ENCODE results near the gene NRTN. TPM values are rescaled to one million over a fixed set of nuclear protein-coding genes. Genes with fewer than 3 reads are reported as not detected.
A peak's percentile ranks its signal among the peaks of the same experiment; 100 is the strongest.

Gene NRTN
- total RNA-seq, 2 donors from 2014 or later: 24.1 to 70.9 TPM

- TF ChIP-seq POLR2A (IDR thresholded peaks at IDR 0.05): no peak
- no peak for TF ChIP-seq CTCF (IDR thresholded peaks at IDR 0.05)
- H3K4me3 ChIP-seq: no peak overlapping the region
- DNase-seq (peak in 3 of 4 donors; percentile 38 to 64 (median 53)), ATAC-seq (no peak)
- no peaks in the 10 kb centered on the region for H3K27me3 ChIP-seq
- 20 to 36% methylated on average over 18 to 30 of the region's 30 CpGs for WGBS, 2 donors
- intact Hi-C loops (cut with DNase I): no loop called here
- no peaks in the 10 kb centered on the region for H3K36me3 ChIP-seq (replicated peaks in 1 of 2; ENCODE audit: insufficient read depth in 1 of 2, low read depth in 2 of 2)
- peaks cover 31% of the 10 kb centered on the region for H3K4me1 ChIP-seq
- H3K27ac ChIP-seq: no peak overlapping the region
- H3K9me3 ChIP-seq: no peaks in the 10 kb centered on the region
These were observed 17.4 kb downstream of the NRTN start for GRCh38 chr19:5822181-5822844.

DNA sequence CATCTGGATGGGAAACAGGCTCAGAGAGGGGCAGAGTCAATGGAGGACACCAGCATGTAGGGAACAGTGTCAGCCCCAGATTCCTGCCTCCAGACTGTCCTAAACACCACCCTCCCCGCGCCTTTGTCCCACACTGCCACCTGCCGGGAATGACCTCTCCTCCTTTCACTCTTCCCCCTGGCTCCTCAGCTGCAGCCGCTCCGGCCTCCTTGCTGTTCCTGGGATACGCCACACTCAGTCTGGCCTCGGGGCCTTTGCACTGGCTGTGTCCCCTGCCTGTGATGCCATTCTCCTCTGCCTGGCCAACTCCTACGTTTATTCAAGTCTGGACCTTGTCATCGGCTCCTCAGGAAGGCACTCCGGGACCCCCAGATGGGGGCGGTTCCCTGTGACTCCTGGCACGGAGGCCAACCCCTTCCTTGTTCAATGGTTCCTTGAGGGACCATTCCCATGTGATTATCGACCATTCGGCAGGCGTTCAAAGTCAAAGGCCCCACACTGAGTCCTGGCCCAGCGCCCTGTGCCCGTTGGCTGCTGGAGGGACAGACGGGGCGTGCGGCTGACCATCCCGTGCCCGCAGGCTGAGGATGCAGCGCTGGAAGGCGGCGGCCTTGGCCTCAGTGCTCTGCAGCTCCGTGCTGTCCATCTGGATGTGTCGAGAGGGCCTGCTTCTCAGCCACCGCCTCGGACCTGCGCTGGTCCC is 18.9 kb downstream of the NRTN start:
- peak in 3 of 4 donors; percentile 28 to 47 (median 29) for DNase-seq
- 72 to 80% methylated on average over 11 to 30 of the region's 30 CpGs for WGBS, 2 donors

DNA sequence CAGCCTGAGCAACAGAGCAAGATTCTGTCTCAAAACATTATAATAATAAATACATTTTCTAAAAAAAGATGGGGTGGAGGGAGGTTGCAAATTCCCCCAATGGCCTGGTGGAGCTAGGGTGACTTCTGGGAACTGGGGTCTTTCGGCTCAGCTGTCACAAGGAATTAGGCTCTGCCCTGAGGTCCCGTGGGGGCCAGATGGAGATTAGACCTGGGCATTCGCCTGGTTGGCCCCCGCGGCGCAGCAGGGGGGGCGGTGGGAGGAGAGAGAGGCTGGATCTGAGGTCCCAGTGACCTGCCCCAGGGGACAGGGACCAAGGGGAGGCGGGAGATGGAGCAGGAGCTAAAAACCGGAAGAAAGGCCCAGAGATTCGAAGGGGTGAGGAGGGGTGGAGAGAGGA is 19.9 kb downstream of the NRTN start:
- WGBS, 2 donors: 83 to 92% methylated on average over 10 of the region's 10 CpGs
- H3K9me3 ChIP-seq: no peaks in the 10 kb centered on the region
- H3K36me3 ChIP-seq (replicated peaks in 1 of 2; ENCODE audit: insufficient read depth in 1 of 2, low read depth in 2 of 2): no peaks in the 10 kb centered on the region
- intact Hi-C loops (cut with DNase I): no loop called here
- no peak overlapping the region for H3K4me3 ChIP-seq
- H3K27ac ChIP-seq: no peak overlapping the region
- no peaks in the 10 kb centered on the region for H3K27me3 ChIP-seq
- ATAC-seq (no peak), DNase-seq (no peak)
- TF ChIP-seq CTCF (IDR thresholded peaks at IDR 0.05) (no peak), POLR2A (IDR thresholded peaks at IDR 0.05) (no peak)
- peaks cover 44% of the 10 kb centered on the region for H3K4me1 ChIP-seq

More for the DNA sequence above, 18.9 kb downstream of the NRTN start:
- peaks cover 37% of the 10 kb centered on the region for H3K4me1 ChIP-seq
- H3K9me3 ChIP-seq: no peaks in the 10 kb centered on the region
- TF ChIP-seq POLR2A (IDR thresholded peaks at IDR 0.05): no peak
- TF ChIP-seq CTCF (IDR thresholded peaks at IDR 0.05): peak in 4 of 7 experiments; percentile 26 to 35 (median 32)
- H3K27me3 ChIP-seq: no peaks in the 10 kb centered on the region
- H3K27ac ChIP-seq: no peak overlapping the region
- no peak for ATAC-seq
- H3K36me3 ChIP-seq (replicated peaks in 1 of 2; ENCODE audit: insufficient read depth in 1 of 2, low read depth in 2 of 2): no peaks in the 10 kb centered on the region
- intact Hi-C loops (cut with DNase I): no loop called here
- no peak overlapping the region for H3K4me3 ChIP-seq

DNA sequence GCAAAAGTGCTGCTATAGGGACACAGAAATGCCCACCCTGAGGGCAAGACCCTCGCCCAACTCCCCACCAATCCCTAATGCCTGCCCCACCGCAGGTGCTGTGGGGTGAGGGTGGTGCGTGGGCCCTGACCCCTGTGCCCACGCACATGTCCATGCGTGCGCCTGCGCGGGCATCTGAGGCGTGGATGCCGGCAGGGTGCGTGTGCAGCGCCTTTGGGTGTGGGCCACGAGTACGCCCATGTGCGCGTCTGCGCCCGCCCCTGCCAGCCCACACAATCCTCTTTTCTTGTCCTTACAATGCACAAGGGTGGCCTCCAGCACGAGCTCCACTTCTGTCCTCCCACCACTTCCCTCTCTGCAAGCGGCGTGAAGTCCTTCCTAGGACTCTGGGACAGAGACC is 20.3 kb downstream of the NRTN start:
- H3K9me3 ChIP-seq: no peaks in the 10 kb centered on the region
- no peak overlapping the region for H3K27ac ChIP-seq
- no peak overlapping the region for H3K4me3 ChIP-seq
- H3K4me1 ChIP-seq: peaks cover 44% of the 10 kb centered on the region
- intact Hi-C loops (cut with DNase I): no loop called here
- WGBS, 2 donors: 92 to 96% methylated on average over 18 of the region's 21 CpGs
- DNase-seq: no peak
- H3K36me3 ChIP-seq (replicated peaks in 1 of 2; ENCODE audit: insufficient read depth in 1 of 2, low read depth in 2 of 2): no peaks in the 10 kb centered on the region
- TF ChIP-seq CTCF (IDR thresholded peaks at IDR 0.05) (no peak), POLR2A (IDR thresholded peaks at IDR 0.05) (no peak)
- ATAC-seq: no peak
- no peaks in the 10 kb centered on the region for H3K27me3 ChIP-seq

All from body of pancreas (tissue), 4 donors.